ENCODE data around the gene N4BP2L2. TPM values are rescaled to one million over a fixed set of nuclear protein-coding genes. Genes with fewer than 3 reads are reported as not detected.

N4BP2L2 gene
- total RNA-seq, 1 donor from 2014 or later: 81.9 TPM

GRCh38 chr13:32468502-32469142 is 70.0 kb downstream of the N4BP2L2 start:
- H3K27ac ChIP-seq (ENCODE audit: low read depth, low read length): no peak overlapping the region
- H3K4me3 Mint-ChIP-seq (ENCODE audit: unreplicated experiment): no peak overlapping the region
- H3K36me3 Mint-ChIP-seq (ENCODE audit: low read depth, unreplicated experiment): peaks cover 24% of the 10 kb centered on the region
- no peaks in the 10 kb centered on the region for H3K9me3 Mint-ChIP-seq (ENCODE audit: unreplicated experiment)
- H3K9ac ChIP-seq (ENCODE audit: low read length): no peak overlapping the region
- TF ChIP-seq EZH2 (IDR thresholded peaks at IDR 0.05; ENCODE audit: insufficient read depth, low read length): no peak
- TF ChIP-seq, protein P1, sequence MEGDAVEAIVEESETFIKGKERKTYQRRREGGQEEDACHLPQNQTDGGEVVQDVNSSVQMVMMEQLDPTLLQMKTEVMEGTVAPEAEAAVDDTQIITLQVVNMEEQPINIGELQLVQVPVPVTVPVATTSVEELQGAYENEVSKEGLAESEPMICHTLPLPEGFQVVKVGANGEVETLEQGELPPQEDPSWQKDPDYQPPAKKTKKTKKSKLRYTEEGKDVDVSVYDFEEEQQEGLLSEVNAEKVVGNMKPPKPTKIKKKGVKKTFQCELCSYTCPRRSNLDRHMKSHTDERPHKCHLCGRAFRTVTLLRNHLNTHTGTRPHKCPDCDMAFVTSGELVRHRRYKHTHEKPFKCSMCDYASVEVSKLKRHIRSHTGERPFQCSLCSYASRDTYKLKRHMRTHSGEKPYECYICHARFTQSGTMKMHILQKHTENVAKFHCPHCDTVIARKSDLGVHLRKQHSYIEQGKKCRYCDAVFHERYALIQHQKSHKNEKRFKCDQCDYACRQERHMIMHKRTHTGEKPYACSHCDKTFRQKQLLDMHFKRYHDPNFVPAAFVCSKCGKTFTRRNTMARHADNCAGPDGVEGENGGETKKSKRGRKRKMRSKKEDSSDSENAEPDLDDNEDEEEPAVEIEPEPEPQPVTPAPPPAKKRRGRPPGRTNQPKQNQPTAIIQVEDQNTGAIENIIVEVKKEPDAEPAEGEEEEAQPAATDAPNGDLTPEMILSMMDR (IDR thresholded peaks at IDR 0.05; ENCODE audit: insufficient read depth, low read depth, low read length): no peak
- no peaks in the 10 kb centered on the region for H3K27me3 ChIP-seq (ENCODE audit: insufficient read depth, low read length)
- FAIRE-seq (no peak), DNase-seq (ENCODE audit: low read depth) (peak; percentile 14)
- no peak overlapping the region for H3K4me3 ChIP-seq (ENCODE audit: insufficient read depth, low read depth, low read length)
- no peak overlapping the region for H3K4me2 ChIP-seq (ENCODE audit: low read length)
- H3K4me1 ChIP-seq (ENCODE audit: insufficient read depth, low read length): no peaks in the 10 kb centered on the region
- no peak overlapping the region for H2AFZ ChIP-seq (ENCODE audit: low read depth, low read length)
- no peaks in the 10 kb centered on the region for H3K36me3 ChIP-seq (ENCODE audit: insufficient read depth, low read length)
- H3K27ac Mint-ChIP-seq (ENCODE audit: unreplicated experiment): no peak overlapping the region
- H3K9me3 ChIP-seq (ENCODE audit: insufficient read depth, low read depth, low read length): no peaks in the 10 kb centered on the region
- H4K20me1 ChIP-seq (ENCODE audit: insufficient read depth, low read length): no peaks in the 10 kb centered on the region
- peaks cover 27% of the 10 kb centered on the region for H3K4me1 Mint-ChIP-seq (ENCODE audit: low read depth, unreplicated experiment)
- no peaks in the 10 kb centered on the region for H3K27me3 Mint-ChIP-seq (ENCODE audit: low read depth, unreplicated experiment)
- H3K79me2 ChIP-seq (ENCODE audit: insufficient read depth, low read length): no peaks in the 10 kb centered on the region

DNA sequence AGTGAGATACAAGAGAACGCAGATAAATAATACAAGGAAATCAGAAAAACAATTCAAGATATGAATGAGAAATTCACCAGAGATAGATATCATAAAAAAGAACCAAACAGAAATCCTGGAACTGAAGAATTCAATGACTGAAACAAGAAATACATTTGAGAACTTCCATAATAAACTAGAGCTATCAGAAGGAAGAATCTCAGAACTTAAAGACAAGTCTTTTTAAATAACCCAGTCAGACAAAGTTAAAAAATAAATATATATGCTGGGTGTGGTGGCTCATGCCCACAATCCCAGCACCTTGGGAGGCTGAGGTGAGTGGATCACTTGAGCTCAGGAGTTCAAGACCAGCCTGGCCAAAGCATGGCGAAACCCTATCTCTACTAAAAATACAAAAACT is 82.0 kb downstream of the N4BP2L2 start:
- peaks cover 11% of the 10 kb centered on the region for H4K20me1 ChIP-seq (ENCODE audit: insufficient read depth, low read length)
- Mint-ChIP-seq H3K36me3 (ENCODE audit: low read depth, unreplicated experiment) (peaks cover 35% of the 10 kb centered on the region), H3K4me3 (ENCODE audit: unreplicated experiment) (no peak overlapping the region), H3K4me1 (ENCODE audit: low read depth, unreplicated experiment) (no peaks in the 10 kb centered on the region), H3K9me3 (ENCODE audit: unreplicated experiment) (peaks cover 18% of the 10 kb centered on the region), H3K27ac (ENCODE audit: unreplicated experiment) (no peak overlapping the region), H3K27me3 (ENCODE audit: low read depth, unreplicated experiment) (no peaks in the 10 kb centered on the region)
- H3K4me1 ChIP-seq (ENCODE audit: insufficient read depth, low read length): no peaks in the 10 kb centered on the region
- TF ChIP-seq EZH2 (IDR thresholded peaks at IDR 0.05; ENCODE audit: insufficient read depth, low read length): no peak
- DNase-seq (ENCODE audit: low read depth): no peak
- H3K27me3 ChIP-seq (ENCODE audit: insufficient read depth, low read length): no peaks in the 10 kb centered on the region
- FAIRE-seq: no peak
- H3K27ac ChIP-seq (ENCODE audit: low read depth, low read length): no peak overlapping the region
- no peak overlapping the region for H3K9ac ChIP-seq (ENCODE audit: low read length)
- no peaks in the 10 kb centered on the region for H3K9me3 ChIP-seq (ENCODE audit: insufficient read depth, low read depth, low read length)
- H2AFZ ChIP-seq (ENCODE audit: low read depth, low read length): no peak overlapping the region
- no peaks in the 10 kb centered on the region for H3K79me2 ChIP-seq (ENCODE audit: insufficient read depth, low read length)
- no peak overlapping the region for H3K4me2 ChIP-seq (ENCODE audit: low read length)
- H3K4me3 ChIP-seq (ENCODE audit: insufficient read depth, low read depth, low read length): no peak overlapping the region
- no peaks in the 10 kb centered on the region for H3K36me3 ChIP-seq (ENCODE audit: insufficient read depth, low read length)

DNA sequence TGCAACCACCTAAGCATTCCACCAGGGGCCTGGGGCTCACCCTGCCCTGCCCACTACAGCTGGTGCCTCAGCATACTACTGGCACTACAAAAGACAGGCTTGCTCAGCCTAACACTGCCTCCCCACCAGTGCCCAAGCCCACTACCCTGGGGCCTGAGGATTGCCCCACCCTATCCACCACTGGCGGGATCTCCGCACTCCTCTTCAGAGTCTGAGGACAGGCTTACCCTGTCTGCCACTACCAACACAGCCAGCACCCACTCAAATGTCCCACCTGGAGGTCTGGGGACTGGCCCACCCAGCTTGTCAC is 83.0 kb downstream of the N4BP2L2 start:
- Histone ChIP-seq H3K36me3 (ENCODE audit: insufficient read depth, low read length) (no peaks in the 10 kb centered on the region), H3K79me2 (ENCODE audit: insufficient read depth, low read length) (no peaks in the 10 kb centered on the region), H3K9me3 (ENCODE audit: insufficient read depth, low read depth, low read length) (no peaks in the 10 kb centered on the region), H3K9ac (ENCODE audit: low read length) (no peak overlapping the region), H3K27me3 (ENCODE audit: insufficient read depth, low read length) (no peaks in the 10 kb centered on the region), H2AFZ (ENCODE audit: low read depth, low read length) (no peak overlapping the region), H4K20me1 (ENCODE audit: insufficient read depth, low read length) (peaks cover 11% of the 10 kb centered on the region), H3K4me3 (ENCODE audit: insufficient read depth, low read depth, low read length) (no peak overlapping the region), H3K4me2 (ENCODE audit: low read length) (no peak overlapping the region), H3K4me1 (ENCODE audit: insufficient read depth, low read length) (no peaks in the 10 kb centered on the region), H3K27ac (ENCODE audit: low read depth, low read length) (no peak overlapping the region)
- Mint-ChIP-seq H3K4me3 (ENCODE audit: unreplicated experiment) (no peak overlapping the region), H3K27ac (ENCODE audit: unreplicated experiment) (no peak overlapping the region), H3K27me3 (ENCODE audit: low read depth, unreplicated experiment) (no peaks in the 10 kb centered on the region), H3K36me3 (ENCODE audit: low read depth, unreplicated experiment) (peaks cover 32% of the 10 kb centered on the region), H3K4me1 (ENCODE audit: low read depth, unreplicated experiment) (no peaks in the 10 kb centered on the region), H3K9me3 (ENCODE audit: unreplicated experiment) (peaks cover 18% of the 10 kb centered on the region)
- FAIRE-seq: no peak
- TF ChIP-seq EZH2 (IDR thresholded peaks at IDR 0.05; ENCODE audit: insufficient read depth, low read length): no peak
- TF ChIP-seq, protein P1 (IDR thresholded peaks at IDR 0.05; ENCODE audit: insufficient read depth, low read depth, low read length): no peak
- no peak for DNase-seq (ENCODE audit: low read depth)
